B cell (primary cell): Measurements from ENCODE around the gene PDE11A. TPM values are rescaled to one million over a fixed set of nuclear protein-coding genes. Genes with fewer than 3 reads are reported as not detected.

Source experiments
- ATAC-seq: fragments of 200-7000 bp; cut with Tn5 transposase; one replicate; pipeline ENCODE4 v1.10.0; 2021; ENCODE audit warnings: low read depth, mild to moderate bottlenecking, moderate number of reproducible peaks, moderate library complexity
- CTCF ChIA-PET: fragments of 350-600 bp; sonication (Branson Sonifier 250); formaldehyde crosslinking; loops from one replicate; lab custom pipeline; 2021; ENCODE audit warnings: antibody characterized with exemption, inconsistent platforms; lab: Charles Lee
- POLR2A ChIA-PET: fragments of 350-600 bp; sonication (Branson Sonifier 250); formaldehyde crosslinking; loops from one replicate; lab custom pipeline; 2021; ENCODE audit warnings: antibody characterized with exemption; lab: Charles Lee
- DNase-seq: peaks from one replicate; pipeline ENCODE4 v3.0.0; 2013
- H2AFZ ChIP-seq: 2 replicates; pipeline ENCODE4 v1.6.1; 2012; ENCODE audit warnings: mild to moderate bottlenecking, low read depth, low read length; ENCODE audit not compliant: insufficient read depth, poor library complexity, severe bottlenecking
- H3K27ac ChIP-seq, 2 donors: 1 replicate in 1 of 2; 2 replicates in 1 of 2; pipeline ENCODE4 v1.5.1; 2012 to 2013; ENCODE audit warnings: low read length in 2 of 2, mild to moderate bottlenecking in 2 of 2, moderate library complexity in 1 of 2
- H3K27me3 ChIP-seq, 4 experiments: fragments of 200-600 bp in 1 of 4; sonication (generic) in 1 of 4; replicated peaks in 1 of 4; 1 replicate in 2 of 4; 2 replicates in 2 of 4; pipeline versions ENCODE4 v1.6.1 to v1.7.0; 2013 to 2016; ENCODE audit warnings: low read length in 3 of 4, mild to moderate bottlenecking in 2 of 4, mixed read lengths in 1 of 4, moderate library complexity in 1 of 4; ENCODE audit not compliant: insufficient read depth in 4 of 4, control insufficient read depth in 3 of 4; ENCODE audit errors: control extremely low read depth in 1 of 4
- H3K36me3 ChIP-seq, 2 experiments: replicated peaks in 1 of 2; 1 replicate in 1 of 2; 2 replicates in 1 of 2; pipeline versions ENCODE4 v1.6.1 to v1.7.1; 2013; ENCODE audit warnings: low read length in 1 of 2; ENCODE audit not compliant: insufficient read depth in 2 of 2, control insufficient read depth in 1 of 2; ENCODE audit errors: control extremely low read depth in 1 of 2, extremely low read depth in 1 of 2
- H3K4me1 ChIP-seq, 2 donors: fragments of 200-600 bp in 1 of 2; sonication (generic) in 1 of 2; 1 replicate in 1 of 2; 2 replicates in 1 of 2; pipeline versions ENCODE4 v1.5.1 to v1.6.1; 2013 to 2017; ENCODE audit warnings: low read length in 2 of 2; ENCODE audit not compliant: control insufficient read depth in 2 of 2, insufficient read depth in 2 of 2
- H3K4me2 ChIP-seq: replicated peaks from 2 replicates; pipeline ENCODE3; 2012; ENCODE audit warnings: mild to moderate bottlenecking, low read depth, low read length; ENCODE audit not compliant: poor library complexity, severe bottlenecking
- H3K4me3 ChIP-seq, 5 experiments: fragments of 200-600 bp in 1 of 5; sonication (generic) in 1 of 5; 1 replicate in 3 of 5; 2 replicates in 2 of 5; pipeline versions ENCODE4 v1.5.1 to v1.7.0; 2011 to 2016; ENCODE audit warnings: low read length in 4 of 5, mild to moderate bottlenecking in 4 of 5, low read depth in 2 of 5, control low read depth in 1 of 5, moderate library complexity in 1 of 5; ENCODE audit not compliant: insufficient read depth in 1 of 5; ENCODE audit errors: control extremely low read depth in 1 of 5, extremely low read depth in 1 of 5
- H3K79me2 ChIP-seq: fragments of 200-600 bp; sonication (generic); one replicate; pipeline ENCODE4 v1.6.0; 2016; ENCODE audit warnings: low read length; ENCODE audit not compliant: control insufficient read depth, insufficient read depth
- H3K9ac ChIP-seq: fragments of 200-600 bp; sonication (generic); 2 replicates; pipeline ENCODE4 v1.6.1; 2017; ENCODE audit warnings: mild to moderate bottlenecking, low read length, moderate library complexity
- H3K9me3 ChIP-seq, 3 donors: one replicate each; pipeline versions ENCODE4 v1.6.1 to v1.7.1; 2013; ENCODE audit warnings: low read length in 2 of 3; ENCODE audit not compliant: control insufficient read depth in 2 of 3, insufficient read depth in 1 of 3; ENCODE audit errors: control extremely low read depth in 1 of 3
- H4K20me1 ChIP-seq: 2 replicates; pipeline ENCODE4 v1.6.0; 2012; ENCODE audit warnings: mild to moderate bottlenecking, low read length; ENCODE audit not compliant: insufficient read depth, control insufficient read depth, poor library complexity, severe bottlenecking
- H3K27ac Mint-ChIP-seq: one replicate; pipeline ENCODE4 v1.8.0; 2021; ENCODE audit warnings: mixed read lengths
- H3K27me3 Mint-ChIP-seq: one replicate; pipeline ENCODE4 v1.8.0; 2021; ENCODE audit warnings: mixed read lengths
- H3K4me1 Mint-ChIP-seq: one replicate; pipeline ENCODE4 v1.8.0; 2021; ENCODE audit warnings: mixed read lengths
- H3K4me3 Mint-ChIP-seq: one replicate; pipeline ENCODE4 v1.8.0; 2021; ENCODE audit warnings: mixed read lengths
- H3K9me3 Mint-ChIP-seq: one replicate; pipeline ENCODE4 v1.8.0; 2022; ENCODE audit warnings: mixed read lengths; ENCODE audit not compliant: insufficient read depth
- EZH2 ChIP-seq: IDR thresholded peaks from 2 replicates; pipeline ENCODE4 v1.6.1; 2012; ENCODE audit warnings: borderline replicate concordance, low read depth, mild to moderate bottlenecking, moderate library complexity, low read length; ENCODE audit not compliant: insufficient read depth, poor library complexity, severe bottlenecking
- WGBS: methylation state at CpG from one replicate; pipeline ENCODE4 v1.1.5; 2013; ENCODE audit warnings: missing lambda C conversion rate; ENCODE audit not compliant: insufficient coverage; 5-methylcytosine and 5-hydroxymethylcytosine counted together
- intact Hi-C: fragments of 100-400 bp; cut with micrococcal nuclease; formaldehyde crosslinking; loops from one replicate; pipeline ENCODE4 v1.10.0; 2022
- polyA plus RNA-seq: library from polyadenylated mRNA; depleted of rRNA; stranded (reverse); fragments of >200 nt; gene quantifications from 2 replicates; pipeline ENCODE4 v1.2.3, GENCODE V29; 2012
- total RNA-seq, 2 donors: library from RNA; stranded (reverse); fragments of 120-200 nt in 1 of 2; gene quantifications; 1 replicate in 1 of 2; 2 replicates in 1 of 2; pipeline versions ENCODE4 v1.2.3 to v1.2.4, GENCODE V29; 2013 to 2022
- TF ChIP-seq, protein P1 (sequence below): fragments of 200-600 bp; IDR thresholded peaks from one replicate; pipeline ENCODE4 v1.8.0; 2022; ENCODE audit warnings: antibody characterized with exemption, mild to moderate bottlenecking

The PDE11A gene
- total and polyA plus RNA-seq, 2 donors (not counting 1 experiment from before 2014, with no cell fraction given): 0.25 TPM; not detected in 1

GRCh38 chr2:177733322-177733855 lies 339.2 kb downstream of the PDE11A start:
- ATAC-seq: no peak
- Histone ChIP-seq H3K4me2 (no peak overlapping the region), H3K27ac (no peak overlapping the region), H3K36me3 (no peaks in the 10 kb centered on the region), H2AFZ (no peak overlapping the region), H4K20me1 (no peaks in the 10 kb centered on the region), H3K27me3 (peaks cover 0 to 5% (median 0%) of the 10 kb centered on the region in 4 experiments), H3K9me3 (no peaks in the 10 kb centered on the region), H3K9ac (no peak overlapping the region), H3K79me2 (no peaks in the 10 kb centered on the region), H3K4me1 (no peaks in the 10 kb centered on the region), H3K4me3 (no peak overlapping the region)
- Mint-ChIP-seq H3K4me1 (no peaks in the 10 kb centered on the region), H3K9me3 (no peaks in the 10 kb centered on the region), H3K4me3 (no peak overlapping the region), H3K27ac (no peak overlapping the region), H3K27me3 (peaks cover 30% of the 10 kb centered on the region)
- intact Hi-C loops: no loop called here
- TF ChIP-seq EZH2: no peak
- TF ChIP-seq, protein P1, sequence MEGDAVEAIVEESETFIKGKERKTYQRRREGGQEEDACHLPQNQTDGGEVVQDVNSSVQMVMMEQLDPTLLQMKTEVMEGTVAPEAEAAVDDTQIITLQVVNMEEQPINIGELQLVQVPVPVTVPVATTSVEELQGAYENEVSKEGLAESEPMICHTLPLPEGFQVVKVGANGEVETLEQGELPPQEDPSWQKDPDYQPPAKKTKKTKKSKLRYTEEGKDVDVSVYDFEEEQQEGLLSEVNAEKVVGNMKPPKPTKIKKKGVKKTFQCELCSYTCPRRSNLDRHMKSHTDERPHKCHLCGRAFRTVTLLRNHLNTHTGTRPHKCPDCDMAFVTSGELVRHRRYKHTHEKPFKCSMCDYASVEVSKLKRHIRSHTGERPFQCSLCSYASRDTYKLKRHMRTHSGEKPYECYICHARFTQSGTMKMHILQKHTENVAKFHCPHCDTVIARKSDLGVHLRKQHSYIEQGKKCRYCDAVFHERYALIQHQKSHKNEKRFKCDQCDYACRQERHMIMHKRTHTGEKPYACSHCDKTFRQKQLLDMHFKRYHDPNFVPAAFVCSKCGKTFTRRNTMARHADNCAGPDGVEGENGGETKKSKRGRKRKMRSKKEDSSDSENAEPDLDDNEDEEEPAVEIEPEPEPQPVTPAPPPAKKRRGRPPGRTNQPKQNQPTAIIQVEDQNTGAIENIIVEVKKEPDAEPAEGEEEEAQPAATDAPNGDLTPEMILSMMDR: no peak
- POLR2A ChIA-PET: no interaction called here
- DNase-seq: no peak
- no CpG with 5 or more reads among the region's 2 CpGs for WGBS
- CTCF ChIA-PET: interaction anchor here (0.9 kb wide), 1 partner anchor 8 kb away, joined by 4 read pairs; no protein-coding TSS in a partner anchor

DNA sequence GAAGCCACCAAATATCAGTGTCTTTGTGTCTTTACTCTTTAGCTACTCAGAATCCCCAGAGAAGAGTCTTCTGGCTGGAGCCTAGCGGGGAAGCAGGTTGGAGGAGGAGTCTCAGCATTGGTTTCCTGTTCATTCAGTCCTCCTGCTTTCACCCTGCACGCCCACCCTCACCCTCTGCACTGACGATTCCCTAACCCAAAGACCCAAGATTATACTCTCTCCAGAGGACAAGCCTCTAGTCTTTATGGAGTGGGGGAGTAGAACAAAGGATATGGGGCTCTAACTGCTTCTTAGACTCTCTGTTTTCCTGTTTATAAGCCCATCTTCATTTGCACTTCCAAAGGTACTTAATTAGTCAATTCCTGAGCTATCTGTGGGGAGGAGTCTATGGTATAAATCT lies 341.2 kb downstream of the PDE11A start:
- CTCF ChIA-PET: no interaction called here
- WGBS: no CpG with 5 or more reads among the region's 3 CpGs

More for the DNA sequence above, 341.2 kb downstream of the PDE11A start:
- Histone ChIP-seq H3K79me2 (no peaks in the 10 kb centered on the region), H3K27ac (no peak overlapping the region), H2AFZ (no peak overlapping the region), H3K9me3 (no peaks in the 10 kb centered on the region), H3K27me3 (peaks cover 0 to 5% (median 1%) of the 10 kb centered on the region in 4 experiments), H3K9ac (no peak overlapping the region), H4K20me1 (no peaks in the 10 kb centered on the region), H3K4me3 (no peak overlapping the region), H3K4me2 (no peak overlapping the region), H3K36me3 (no peaks in the 10 kb centered on the region), H3K4me1 (no peaks in the 10 kb centered on the region)
- no peak for DNase-seq
- H3K4me3 Mint-ChIP-seq: no peak overlapping the region
- no peak for TF ChIP-seq EZH2
- TF ChIP-seq, protein P1: no peak
- no peaks in the 10 kb centered on the region for H3K4me1 Mint-ChIP-seq
- POLR2A ChIA-PET: no interaction called here
- H3K9me3 Mint-ChIP-seq: no peaks in the 10 kb centered on the region
- ATAC-seq: no peak
- H3K27me3 Mint-ChIP-seq: peaks cover 46% of the 10 kb centered on the region
- H3K27ac Mint-ChIP-seq: no peak overlapping the region
- intact Hi-C loops: no loop called here
